Nephron (organoid): ENCODE data around the gene ELANE.
"Not testable (repeated sequence)": the region's sequence is repeated elsewhere in the genome, so short reads cannot be mapped to it uniquely, and the experiment has no call there.

Experiments used
- H3K27ac Mint-ChIP-seq, 3 experiments: 2 replicates each; pipeline ENCODE4 v1.8.0; 2020; ENCODE audit warnings: mixed read lengths in 3 of 3, mild to moderate bottlenecking in 2 of 3, moderate library complexity in 1 of 3
- H3K27me3 Mint-ChIP-seq: 2 replicates; pipeline ENCODE4 v1.8.0; 2021; ENCODE audit warnings: low read depth, mild to moderate bottlenecking, moderate library complexity, mixed read lengths
- H3K36me3 Mint-ChIP-seq: 2 replicates; pipeline ENCODE4 v1.8.0; 2020; ENCODE audit warnings: low read depth, mixed read lengths
- H3K4me1 Mint-ChIP-seq: 2 replicates; pipeline ENCODE4 v1.8.0; 2020; ENCODE audit warnings: mixed read lengths
- H3K4me3 Mint-ChIP-seq, 3 experiments: 2 replicates each; pipeline ENCODE4 v1.8.0; 2020; ENCODE audit warnings: mild to moderate bottlenecking in 3 of 3, mixed read lengths in 3 of 3, moderate library complexity in 2 of 3
- H3K9me3 Mint-ChIP-seq: 2 replicates; pipeline ENCODE4 v1.8.0; 2020; ENCODE audit warnings: mixed read lengths
- TF ChIP-seq, protein P1 (sequence below), 3 experiments: fragments of 200-600 bp; sonication (generic); IDR thresholded peaks; one replicate each; pipeline ENCODE4 v1.5.0; 2021; ENCODE audit warnings: antibody characterized with exemption in 3 of 3; ENCODE audit not compliant: unreplicated experiment in 3 of 3

The ELANE gene

GRCh38 chr19:887072-887471, 35.0 kb downstream of the ELANE start:
- H3K27me3 Mint-ChIP-seq = no peaks in the 10 kb centered on the region
- H3K4me3 Mint-ChIP-seq = peak overlapping the region in 1 of 3 experiments; percentile 9
- H3K36me3 Mint-ChIP-seq = peaks cover 26% of the 10 kb centered on the region
- TF ChIP-seq, protein P1, sequence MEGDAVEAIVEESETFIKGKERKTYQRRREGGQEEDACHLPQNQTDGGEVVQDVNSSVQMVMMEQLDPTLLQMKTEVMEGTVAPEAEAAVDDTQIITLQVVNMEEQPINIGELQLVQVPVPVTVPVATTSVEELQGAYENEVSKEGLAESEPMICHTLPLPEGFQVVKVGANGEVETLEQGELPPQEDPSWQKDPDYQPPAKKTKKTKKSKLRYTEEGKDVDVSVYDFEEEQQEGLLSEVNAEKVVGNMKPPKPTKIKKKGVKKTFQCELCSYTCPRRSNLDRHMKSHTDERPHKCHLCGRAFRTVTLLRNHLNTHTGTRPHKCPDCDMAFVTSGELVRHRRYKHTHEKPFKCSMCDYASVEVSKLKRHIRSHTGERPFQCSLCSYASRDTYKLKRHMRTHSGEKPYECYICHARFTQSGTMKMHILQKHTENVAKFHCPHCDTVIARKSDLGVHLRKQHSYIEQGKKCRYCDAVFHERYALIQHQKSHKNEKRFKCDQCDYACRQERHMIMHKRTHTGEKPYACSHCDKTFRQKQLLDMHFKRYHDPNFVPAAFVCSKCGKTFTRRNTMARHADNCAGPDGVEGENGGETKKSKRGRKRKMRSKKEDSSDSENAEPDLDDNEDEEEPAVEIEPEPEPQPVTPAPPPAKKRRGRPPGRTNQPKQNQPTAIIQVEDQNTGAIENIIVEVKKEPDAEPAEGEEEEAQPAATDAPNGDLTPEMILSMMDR (IDR thresholded peaks at IDR 0.05; ENCODE audit: unreplicated experiment in 3 of 3) = no peak
- H3K9me3 Mint-ChIP-seq = no peaks in the 10 kb centered on the region
- H3K27ac Mint-ChIP-seq = peak overlapping the region in 1 of 3 experiments; percentile 57
- H3K4me1 Mint-ChIP-seq = no peaks in the 10 kb centered on the region

GRCh38 chr19:887599-887998, 35.5 kb downstream of the ELANE start:
- H3K4me1 Mint-ChIP-seq = no peaks in the 10 kb centered on the region
- H3K4me3 Mint-ChIP-seq = peak overlapping the region in 1 of 3 experiments; percentile 26

GRCh38 chr19:888581-889385, 36.7 kb downstream of the ELANE start:
- Mint-ChIP-seq H3K36me3 (peaks cover 22% of the 10 kb centered on the region), H3K27ac (peak overlapping the region in 1 of 3 experiments; percentile 13), H3K27me3 (no peaks in the 10 kb centered on the region), H3K4me1 (peaks cover 5% of the 10 kb centered on the region), H3K9me3 (no peaks in the 10 kb centered on the region), H3K4me3 (peak overlapping the region; percentile 61 to 84 (median 82))
- TF ChIP-seq, protein P1 (IDR thresholded peaks at IDR 0.05; ENCODE audit: unreplicated experiment in 3 of 3) = no peak

More at GRCh38 chr19:887599-887998, 35.5 kb downstream of the ELANE start:
- Mint-ChIP-seq H3K27me3 (no peaks in the 10 kb centered on the region), H3K27ac (no peak overlapping the region), H3K9me3 (no peaks in the 10 kb centered on the region), H3K36me3 (peaks cover 22% of the 10 kb centered on the region)
- TF ChIP-seq, protein P1 (IDR thresholded peaks at IDR 0.05; ENCODE audit: unreplicated experiment in 3 of 3) = no peak

DNA sequence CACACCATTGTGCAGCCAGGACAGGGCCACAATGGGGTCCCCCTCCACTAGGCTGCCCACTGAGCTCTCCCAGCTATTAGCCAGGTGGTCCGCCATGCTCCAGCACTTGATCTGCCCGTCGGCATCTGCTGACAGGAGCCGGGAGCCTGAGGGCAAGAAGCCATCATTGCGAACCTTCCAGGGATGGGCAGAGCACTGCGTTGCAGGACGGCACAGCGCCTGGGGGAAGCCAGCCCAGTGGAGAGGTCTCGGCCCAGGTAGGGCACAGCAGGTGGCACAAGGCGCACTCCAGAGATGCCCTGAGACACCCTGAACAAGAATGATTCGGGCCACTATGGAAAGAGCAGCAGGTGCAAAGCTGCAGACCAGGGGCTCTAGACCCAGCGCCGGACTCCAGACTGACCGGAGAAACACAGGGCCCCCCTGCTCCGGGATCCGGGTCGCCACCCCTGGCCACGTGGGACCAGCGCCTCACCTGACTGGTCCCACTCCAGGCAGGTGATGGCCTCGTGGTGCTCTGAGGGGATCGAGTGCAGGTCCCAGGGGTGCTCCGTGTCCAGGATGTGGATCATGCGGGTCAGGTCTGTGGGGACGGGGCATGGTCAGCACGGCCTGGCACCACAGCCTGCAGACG, 37.7 kb downstream of the ELANE start:
- TF ChIP-seq, protein P1 (IDR thresholded peaks at IDR 0.05; ENCODE audit: unreplicated experiment in 3 of 3) = no peak
- peaks cover 22% of the 10 kb centered on the region for H3K36me3 Mint-ChIP-seq
- no peaks in the 10 kb centered on the region for H3K9me3 Mint-ChIP-seq
- peak overlapping the region; percentile 52 to 72 (median 70) for H3K4me3 Mint-ChIP-seq
- H3K4me1 Mint-ChIP-seq = peaks cover 5% of the 10 kb centered on the region
- H3K27ac Mint-ChIP-seq = peak overlapping the region in 1 of 3 experiments; percentile 13
- H3K27me3 Mint-ChIP-seq = no peaks in the 10 kb centered on the region

DNA sequence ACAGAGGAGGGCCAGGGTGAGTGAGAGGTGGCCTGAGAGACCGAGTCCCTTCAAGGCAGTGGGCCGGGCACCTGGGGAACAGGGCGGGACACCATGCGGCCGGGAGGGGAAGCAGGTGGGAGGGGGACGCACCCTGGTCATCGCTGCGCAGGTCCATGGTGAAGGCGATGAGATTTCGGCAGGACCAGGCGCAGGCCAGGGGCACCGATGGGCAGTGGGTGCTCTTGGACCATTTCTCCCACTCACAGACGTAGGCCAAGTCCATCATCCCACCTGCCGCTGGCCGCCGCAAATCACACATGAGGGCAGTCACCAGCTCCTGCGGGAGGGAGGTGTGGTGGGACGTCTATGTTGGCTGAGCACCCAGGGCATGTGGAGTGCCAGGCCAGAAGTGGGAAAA, 38.7 kb downstream of the ELANE start:
- Mint-ChIP-seq H3K27me3 (no peaks in the 10 kb centered on the region), H3K9me3 (no peaks in the 10 kb centered on the region), H3K4me1 (peaks cover 5% of the 10 kb centered on the region), H3K4me3 (peak overlapping the region; percentile 81 to 86 (median 82)), H3K36me3 (peaks cover 22% of the 10 kb centered on the region), H3K27ac (peak overlapping the region in 1 of 3 experiments; percentile 73)
- TF ChIP-seq, protein P1 (IDR thresholded peaks at IDR 0.05; ENCODE audit: unreplicated experiment in 3 of 3) = no peak

GRCh38 chr19:891421-892200, 39.5 kb downstream of the ELANE start:
- not testable (repeated sequence) for H3K27me3 Mint-ChIP-seq, H3K9me3 Mint-ChIP-seq, H3K4me1 Mint-ChIP-seq
- Mint-ChIP-seq H3K27ac (peak overlapping the region in 2 of 3 experiments; percentile 99 to 100), H3K4me3 (peak overlapping the region; percentile 91 to 94 (median 93)), H3K36me3 (peaks cover 19% of the 10 kb centered on the region)
